HG02763 (cell line): Measurements from ENCODE around the gene KATNIP.
"Not testable (repeated sequence)": the region's sequence is repeated elsewhere in the genome, so short reads cannot be mapped to it uniquely, and the experiment has no call there.

ENCODE experiments used
- ATAC-seq: cut with Tn5 transposase; IDR thresholded peaks from one replicate; pipeline ENCODE4 v1.9.1; 2021; ENCODE audit warnings: mild to moderate bottlenecking, moderate library complexity; ENCODE audit not compliant: unreplicated experiment

Gene KATNIP

DNA sequence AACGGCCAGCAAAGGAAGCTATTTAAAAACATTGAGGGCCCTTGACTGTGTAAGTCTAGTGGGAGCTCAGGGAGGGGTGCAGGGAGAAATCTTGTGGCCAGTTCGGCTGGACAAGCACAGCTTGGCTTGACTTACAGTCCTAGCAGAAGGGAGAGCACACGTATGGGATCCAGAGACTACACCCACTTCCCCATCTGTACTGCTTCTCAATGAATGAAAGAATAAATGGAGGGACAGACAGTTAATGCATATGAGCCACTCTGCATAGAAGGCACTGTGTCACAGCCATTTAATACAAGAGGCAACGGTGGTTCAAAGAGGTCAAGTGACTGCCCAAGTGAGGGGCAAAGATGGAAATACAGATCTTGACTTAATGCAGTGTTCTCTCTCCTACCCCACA is 15.7 kb upstream of the KATNIP start:
- no peak for ATAC-seq

- no peak for ATAC-seq
Measured at GRCh38 chr16:27538528-27538927, 11.4 kb upstream of the KATNIP start.

GRCh38 chr16:27539120-27539519 is 10.8 kb upstream of the KATNIP start:
- no peak for ATAC-seq

DNA sequence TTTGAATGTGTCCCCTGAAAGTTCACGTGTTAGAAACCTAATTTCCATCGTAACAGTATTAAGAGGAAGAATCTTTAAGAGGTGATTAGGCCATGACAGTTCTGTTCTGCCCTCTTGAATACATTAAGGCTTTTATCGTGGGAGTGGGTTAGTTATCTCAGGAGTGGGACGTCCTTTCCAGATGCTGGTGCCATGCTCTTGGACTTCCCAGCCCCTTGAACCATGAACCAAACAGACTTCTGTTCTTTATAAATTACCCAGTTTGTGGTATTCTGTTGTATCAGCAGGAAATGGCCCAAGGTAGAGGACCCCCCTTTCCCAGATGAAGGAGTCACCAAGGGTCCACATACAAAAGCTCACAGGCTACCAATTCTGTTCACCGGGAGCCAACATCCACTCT is 10.3 kb upstream of the KATNIP start:
- ATAC-seq: no peak

GRCh38 chr16:27543801-27544200 is 6.1 kb upstream of the KATNIP start:
- no peak for ATAC-seq

DNA sequence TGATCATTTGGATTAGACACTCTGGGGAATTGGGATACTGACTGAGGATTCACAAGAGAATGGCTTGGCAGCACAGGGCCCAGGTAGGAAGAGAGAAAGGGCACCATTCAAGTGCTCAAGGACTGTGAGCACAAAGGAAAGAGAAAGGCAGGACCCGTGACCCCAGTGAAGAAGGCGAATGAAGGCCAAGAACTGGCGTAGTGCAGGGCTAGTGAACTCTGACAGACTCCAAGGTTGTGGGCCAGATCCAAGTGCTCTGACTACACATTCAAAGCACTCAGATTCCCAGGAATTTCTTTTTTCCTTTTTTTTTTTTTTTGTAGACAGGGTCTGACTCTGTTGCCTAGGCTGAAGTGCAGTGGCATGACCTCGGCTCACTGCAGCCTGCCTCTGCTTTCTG is 5.3 kb upstream of the KATNIP start:
- no peak for ATAC-seq

GRCh38 chr16:27547134-27547533 is 2.8 kb upstream of the KATNIP start:
- no peak for ATAC-seq

- no peak for ATAC-seq
Measured at GRCh38 chr16:27547851-27548250, 2.1 kb upstream of the KATNIP start.

GRCh38 chr16:27549464-27549745 is 539 bp upstream of the KATNIP start:
- ATAC-seq: no peak

DNA sequence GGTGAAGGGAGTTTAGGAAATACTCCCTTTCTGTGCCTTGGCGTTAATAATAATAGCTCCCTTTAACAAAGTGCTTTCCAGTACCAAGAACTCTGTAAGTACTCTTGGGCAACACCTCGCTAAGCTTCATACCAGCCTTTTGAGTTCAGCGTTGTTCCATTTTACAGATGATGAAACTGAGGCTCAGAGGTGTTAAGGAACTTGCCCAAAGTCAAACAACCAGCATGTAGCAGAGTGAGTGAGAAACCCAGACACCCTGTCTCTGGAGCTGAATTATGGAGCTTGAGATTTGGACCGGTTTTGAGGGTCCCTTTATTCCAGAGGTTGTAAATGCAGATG is 607 bp downstream of the KATNIP start:
- ATAC-seq: no peak

DNA sequence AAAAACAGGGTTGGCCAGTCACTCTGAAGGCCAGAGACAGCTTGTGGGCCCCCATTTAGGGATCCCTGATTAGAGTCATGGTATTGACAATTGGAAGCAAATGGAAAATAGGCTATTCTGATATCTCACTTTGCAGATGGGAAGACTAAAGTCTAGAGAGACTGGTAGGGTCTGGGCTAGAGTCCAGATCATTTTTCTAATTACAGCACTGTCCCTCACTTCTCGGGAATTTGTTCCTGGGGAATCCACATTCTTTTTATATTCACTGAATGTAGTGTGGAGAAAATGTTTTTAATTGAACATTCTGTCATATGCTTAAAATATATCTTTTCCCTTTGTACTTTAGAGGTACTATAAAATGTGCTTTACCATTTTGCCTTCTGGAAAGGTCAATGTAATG is 1.1 kb downstream of the KATNIP start:
- ATAC-seq: no peak

DNA sequence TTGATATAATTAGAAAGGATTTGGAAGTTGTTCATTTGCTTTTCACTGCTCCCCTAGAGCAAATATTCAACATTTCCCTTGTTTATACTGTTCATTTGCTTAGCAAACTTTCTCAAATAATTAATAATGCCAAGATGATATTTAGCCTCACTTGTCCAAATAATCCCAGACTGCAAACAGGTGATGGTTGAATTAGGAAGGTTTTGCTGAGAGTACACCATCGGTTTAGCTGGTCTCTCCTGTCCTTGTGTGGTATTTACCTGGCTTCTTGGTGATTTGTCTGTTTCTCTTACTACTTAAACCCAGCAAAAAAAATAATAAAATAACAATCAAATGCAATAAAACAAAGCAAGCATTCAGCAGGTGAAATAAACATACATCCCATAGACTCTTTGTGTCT is 6.5 kb downstream of the KATNIP start:
- ATAC-seq: no peak

- no peak for ATAC-seq
Measured at GRCh38 chr16:27558434-27558833, 8.5 kb downstream of the KATNIP start.

GRCh38 chr16:27558932-27559331 is 9.0 kb downstream of the KATNIP start:
- ATAC-seq: no peak

DNA sequence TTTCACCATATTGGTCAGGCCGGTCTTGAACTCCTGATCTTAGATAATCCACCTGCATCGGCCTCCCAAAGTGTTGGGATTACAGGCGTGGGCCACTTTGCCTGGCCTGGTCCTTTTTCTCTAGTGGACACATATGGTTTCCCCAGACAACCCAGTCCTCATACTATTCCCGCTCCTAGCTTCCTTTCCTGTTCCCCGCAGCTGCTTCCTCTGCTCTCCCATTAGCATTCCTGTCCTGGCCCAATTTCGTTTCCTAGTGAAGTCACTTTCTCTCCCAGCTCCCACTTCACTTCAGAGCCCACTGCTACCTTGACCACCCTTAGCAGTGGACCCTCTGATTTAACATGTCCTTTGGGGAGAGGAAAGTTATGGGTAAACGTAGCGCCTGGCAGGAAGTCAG is 11.3 kb downstream of the KATNIP start:
- no peak for ATAC-seq

DNA sequence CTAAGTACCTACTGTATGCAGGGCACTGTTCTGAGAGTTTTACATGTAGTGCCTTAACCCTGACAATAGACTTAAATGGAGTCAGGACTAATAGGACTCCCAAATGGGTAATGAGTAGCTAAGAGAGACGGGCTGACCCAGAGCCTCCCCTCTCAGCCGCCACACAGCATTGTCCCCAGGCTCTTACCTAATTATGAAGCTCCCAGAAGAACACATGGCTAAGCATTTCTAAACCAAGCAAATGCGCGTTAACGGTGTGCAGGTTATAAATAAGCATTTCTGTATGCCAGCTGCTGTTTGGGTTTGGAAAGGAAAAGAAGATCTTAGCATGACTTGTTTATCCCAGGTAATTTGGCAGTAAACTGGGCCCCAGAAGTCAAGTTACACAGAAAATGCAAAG is 14.3 kb downstream of the KATNIP start:
- no peak for ATAC-seq

DNA sequence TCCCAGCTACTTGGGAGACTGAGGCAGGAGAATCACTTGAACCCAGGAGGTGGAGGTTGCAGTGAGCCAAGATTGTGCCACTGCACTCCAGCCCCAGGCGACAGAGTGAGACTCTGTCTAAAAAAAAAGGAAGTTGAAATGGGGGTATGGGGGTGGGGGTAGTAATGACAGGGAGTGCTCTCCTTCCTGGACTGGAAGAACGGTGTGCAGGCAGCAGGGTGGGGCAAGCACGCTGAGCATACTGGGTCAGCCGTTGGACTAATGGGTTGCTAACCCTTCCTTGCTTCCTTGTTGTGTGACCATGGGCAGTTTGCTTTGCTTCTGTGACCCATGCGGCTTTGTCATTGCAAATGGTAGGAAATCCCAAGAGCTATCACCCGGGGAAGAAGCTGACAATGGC is 16.5 kb downstream of the KATNIP start:
- ATAC-seq: no peak

GRCh38 chr16:27568077-27568476 is 18.1 kb downstream of the KATNIP start:
- ATAC-seq: no peak

DNA sequence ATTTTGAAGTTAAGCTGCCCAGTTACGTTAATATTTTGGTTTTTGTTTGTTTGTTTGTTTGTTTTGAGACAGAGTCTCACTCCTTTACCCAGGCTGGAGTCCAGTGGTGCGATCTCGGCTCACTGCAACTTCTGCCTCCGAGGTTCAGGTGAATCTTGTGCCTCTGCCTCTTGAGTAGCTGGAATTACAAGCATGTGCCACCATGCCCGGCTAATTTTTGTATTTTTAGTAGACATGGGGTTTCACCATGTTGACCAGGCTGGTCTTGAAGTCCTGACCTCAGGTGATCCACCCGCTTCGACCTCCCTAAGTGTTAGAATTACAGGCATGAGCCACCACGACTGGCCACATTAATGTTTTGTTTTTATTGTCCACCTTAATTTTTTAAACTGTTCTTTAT is 21.0 kb downstream of the KATNIP start:
- ATAC-seq: not testable (repeated sequence)

DNA sequence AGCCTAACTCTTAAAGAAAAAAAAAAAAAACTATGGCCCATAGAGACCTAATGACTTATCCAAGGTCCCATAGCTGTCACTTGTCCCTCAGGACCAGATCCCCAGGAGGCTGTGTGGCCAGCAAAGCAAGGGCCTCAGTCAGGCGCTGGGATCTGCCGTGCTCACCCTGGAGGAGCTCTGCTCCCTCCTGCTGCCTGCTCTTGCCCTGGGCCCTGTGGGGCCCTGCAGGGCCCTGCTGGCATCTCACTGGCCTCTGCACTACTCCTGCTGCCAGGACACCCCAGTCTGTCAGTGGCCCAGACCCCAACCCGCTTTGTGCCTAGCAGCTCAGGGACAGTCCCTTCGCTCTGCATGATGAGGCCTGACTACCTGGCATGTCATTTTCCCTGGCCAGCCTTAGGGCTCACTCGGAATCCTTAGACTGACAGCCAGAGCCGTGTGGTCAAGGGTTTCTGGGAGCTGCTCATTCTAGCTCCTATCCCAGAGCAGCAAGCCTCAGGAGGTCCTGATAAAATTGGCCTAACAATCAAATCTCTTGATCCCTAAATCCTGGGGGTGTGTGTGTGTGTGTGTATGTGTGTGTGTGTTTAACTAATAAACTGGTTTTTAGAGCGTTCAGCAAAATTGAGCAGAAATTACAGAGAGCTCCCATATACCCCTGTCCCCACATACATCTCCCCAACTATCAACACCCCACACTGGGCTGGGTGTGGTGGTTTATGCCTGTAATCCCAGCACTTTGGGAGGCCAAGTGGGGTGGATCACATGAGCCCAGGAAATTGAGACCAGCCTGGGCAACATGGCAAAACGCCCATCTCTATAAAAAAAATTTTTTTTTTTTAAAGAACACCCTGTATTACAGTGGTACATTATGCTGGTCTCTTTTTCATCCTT is 21.7 kb downstream of the KATNIP start:
- ATAC-seq: no peak

- no peak for ATAC-seq
Measured at GRCh38 chr16:27572711-27573110, 22.8 kb downstream of the KATNIP start.

DNA sequence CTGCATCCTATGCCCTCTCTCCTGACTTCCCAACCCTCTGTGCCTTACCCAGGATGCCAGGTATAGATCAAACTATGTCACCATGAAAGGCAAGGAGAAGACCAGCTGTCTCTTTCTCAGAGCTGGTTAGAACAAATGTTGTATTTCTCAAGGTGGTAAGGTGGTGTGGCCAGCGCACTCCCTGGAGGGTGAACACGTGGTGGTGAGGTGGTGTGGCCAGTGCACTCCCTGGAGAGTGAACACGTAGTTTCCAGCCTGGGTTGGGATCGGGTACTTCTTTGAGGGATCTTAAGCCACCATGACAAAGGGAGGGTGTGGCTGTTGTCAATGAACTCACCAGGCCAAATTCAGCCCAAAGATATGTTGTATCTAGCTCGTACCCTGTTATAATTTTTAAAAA is 26.8 kb downstream of the KATNIP start:
- ATAC-seq: no peak
